Stimulated activated CD4-positive, alpha-beta T cell treated with anti-CD3 and anti-CD28 coated beads, TNF-alpha, amount 100 ng/mL, for 1 hour (primary cell): ENCODE results near the gene UBE2D3.
"Not testable (repeated sequence)": the region's sequence is repeated elsewhere in the genome, so short reads cannot be mapped to it uniquely, and the experiment has no call there.

Experiments
- DNase-seq, 3 donors: peaks; one replicate each; pipeline ENCODE4 v3.0.0-alpha.2; 2020; ENCODE audit warnings: low read depth in 3 of 3, low spot score in 1 of 3

The UBE2D3 gene

DNA sequence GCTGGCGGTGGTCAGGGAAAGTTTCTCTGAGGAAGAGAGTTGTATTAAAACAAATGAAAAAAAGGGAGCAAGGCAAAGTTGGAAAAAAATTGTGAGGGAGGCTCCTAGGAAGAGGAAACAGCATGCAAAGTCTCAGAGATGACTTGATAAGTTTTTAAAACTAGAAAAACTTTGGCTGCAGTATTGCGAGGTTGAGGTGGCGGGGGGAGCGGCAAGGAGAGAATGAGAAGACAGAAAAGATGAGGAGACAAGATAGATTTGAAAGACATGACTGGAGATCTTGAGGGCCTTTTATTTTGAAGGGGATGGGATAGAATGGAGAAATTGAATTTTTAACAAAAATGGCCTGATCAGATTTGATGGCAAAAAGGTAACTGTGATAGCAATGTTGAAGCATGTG lies 4.8 kb upstream of the UBE2D3 start:
- no peak for DNase-seq

- DNase-seq = no peak
Measured at GRCh38 chr4:102829803-102830202, 2.5 kb upstream of the UBE2D3 start.

DNA sequence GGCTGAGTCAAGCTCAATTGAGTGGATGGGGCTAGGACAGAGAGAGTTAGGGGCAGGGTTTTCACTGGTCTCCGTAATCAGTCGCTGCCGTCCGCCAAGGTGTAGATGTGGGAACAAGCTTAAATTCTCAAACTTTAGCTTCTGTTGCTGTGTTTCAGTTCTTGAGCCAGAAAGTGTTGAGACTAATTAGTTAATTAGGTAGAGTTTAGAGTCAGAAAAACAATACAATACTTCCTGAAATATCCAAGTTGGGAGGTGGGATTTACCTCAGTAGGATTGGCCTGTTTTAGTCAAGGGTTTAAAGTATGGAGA lies 1.1 kb upstream of the UBE2D3 start:
- no peak for DNase-seq

GRCh38 chr4:102827674-102828496 lies 534 bp upstream of the UBE2D3 start:
- peak; percentile 90 to 98 (median 96) for DNase-seq

- DNase-seq = peak in 1 of 3 donors; percentile 58
Measured at GRCh38 chr4:102826105-102826889, 1.1 kb downstream of the UBE2D3 start.

GRCh38 chr4:102825261-102826091 lies 1.9 kb downstream of the UBE2D3 start:
- no peak for DNase-seq

- no peak for DNase-seq
Measured at GRCh38 chr4:102824398-102824797, 3.0 kb downstream of the UBE2D3 start.

GRCh38 chr4:102823897-102824296 lies 3.5 kb downstream of the UBE2D3 start:
- DNase-seq = no peak

GRCh38 chr4:102823464-102823863 lies 3.9 kb downstream of the UBE2D3 start:
- no peak for DNase-seq

GRCh38 chr4:102819588-102820365 lies 7.6 kb downstream of the UBE2D3 start:
- no peak for DNase-seq

DNA sequence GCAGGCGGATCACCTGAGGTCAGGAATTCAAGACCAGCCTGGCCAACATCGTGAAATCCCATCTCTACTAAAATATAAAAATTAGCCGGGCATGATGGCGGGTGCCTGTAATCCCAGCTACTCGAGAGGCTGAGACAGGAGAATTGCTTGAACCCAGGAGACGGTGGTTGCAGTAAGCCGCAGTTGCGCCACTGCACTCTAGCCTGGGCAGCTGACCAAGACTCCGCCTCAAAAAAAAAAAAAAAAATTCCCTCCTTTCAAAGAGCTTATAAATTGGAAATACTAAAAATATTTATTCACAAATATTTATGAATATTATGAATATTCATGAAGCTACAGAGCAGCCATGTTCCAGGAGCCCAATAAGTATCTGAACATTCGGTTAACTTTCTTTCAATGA lies 8.3 kb downstream of the UBE2D3 start:
- DNase-seq = not testable (repeated sequence)

GRCh38 chr4:102817613-102818268 lies 9.6 kb downstream of the UBE2D3 start:
- no peak for DNase-seq

DNA sequence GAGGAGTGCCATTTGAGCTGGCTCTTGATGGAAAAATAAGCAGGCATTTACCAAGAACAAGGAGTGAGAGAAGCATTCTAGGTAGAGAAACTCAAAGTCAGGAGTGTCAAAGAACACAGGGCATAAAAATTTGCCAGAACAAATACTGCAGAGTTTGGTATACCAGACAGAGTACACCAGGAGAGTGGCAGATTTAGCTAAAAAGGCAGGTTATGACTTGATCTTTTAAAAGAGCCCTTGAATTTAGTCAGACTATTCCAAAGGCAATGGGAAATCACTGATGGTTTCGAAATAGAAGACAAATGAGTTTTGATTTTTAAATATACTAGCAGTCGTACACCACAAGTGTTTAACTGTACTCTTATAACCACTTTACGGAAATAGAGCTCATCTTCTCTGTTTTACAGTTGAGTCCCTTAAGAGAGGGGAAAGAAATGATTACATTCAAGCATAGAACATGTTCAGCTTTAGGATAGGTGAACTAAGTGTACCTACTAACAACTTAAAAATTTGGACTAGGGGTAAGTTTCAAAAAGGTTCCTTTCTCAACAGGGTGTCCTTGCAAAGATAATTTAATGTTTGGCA lies 10.2 kb downstream of the UBE2D3 start:
- DNase-seq = no peak

DNA sequence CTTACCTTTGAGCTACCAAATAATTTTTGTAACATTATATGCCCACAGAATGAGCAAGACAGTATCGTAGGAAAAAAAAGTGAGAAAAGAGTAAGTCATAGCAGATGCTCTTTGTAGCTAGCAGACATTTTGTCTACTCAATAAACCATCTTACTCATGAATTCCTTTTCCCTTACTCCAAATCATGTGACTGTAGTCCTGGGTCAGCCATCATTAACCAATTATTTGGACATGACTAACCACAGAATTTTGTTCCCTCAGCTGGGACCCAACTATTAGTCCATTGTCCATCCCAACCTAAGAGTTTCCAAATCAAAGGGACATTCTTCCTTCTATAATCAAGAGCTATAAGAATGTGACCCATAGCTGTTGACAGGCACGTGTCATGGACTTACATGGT lies 11.4 kb downstream of the UBE2D3 start:
- no peak for DNase-seq

GRCh38 chr4:102809691-102810090 lies 17.7 kb downstream of the UBE2D3 start:
- DNase-seq = no peak

DNA sequence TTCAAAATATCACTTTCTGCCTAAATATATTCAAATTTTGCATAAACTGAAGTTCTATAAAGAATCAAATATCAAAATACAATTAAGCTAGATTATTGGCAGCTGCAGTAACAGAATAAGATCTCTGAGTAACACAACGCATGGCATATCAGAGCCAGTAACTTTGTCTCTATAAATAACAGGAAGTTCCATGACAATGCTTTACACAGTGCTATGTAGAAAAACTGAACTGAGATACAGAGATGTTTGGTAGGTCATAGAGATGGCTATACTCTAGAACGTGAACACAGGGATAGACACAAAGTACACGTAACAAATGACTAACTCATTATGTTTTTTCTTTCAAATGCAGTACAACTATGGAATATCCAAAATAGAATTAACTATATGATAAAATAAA lies 18.2 kb downstream of the UBE2D3 start:
- DNase-seq = no peak

- DNase-seq = no peak
Measured at GRCh38 chr4:102808009-102808408, 19.3 kb downstream of the UBE2D3 start.

GRCh38 chr4:102807345-102807744 lies 20.0 kb downstream of the UBE2D3 start:
- DNase-seq = no peak

GRCh38 chr4:102799816-102800215 lies 27.5 kb downstream of the UBE2D3 start:
- no peak for DNase-seq

GRCh38 chr4:102794999-102795398 lies 32.4 kb downstream of the UBE2D3 start:
- DNase-seq = no peak
